Stimulated activated CD4-positive, alpha-beta T cell treated with anti-CD3 and anti-CD28 coated beads, Interleukin-4, amount 100 ng/mL, for 24 hours (primary cell): ENCODE results near the gene UAP1.
"Not testable (repeated sequence)": the region's sequence is repeated elsewhere in the genome, so short reads cannot be mapped to it uniquely, and the experiment has no call there.

Source experiments
- DNase-seq: peaks from one replicate; pipeline ENCODE4 v3.0.0-alpha.2; 2020

The UAP1 gene

GRCh38 chr1:162566870-162567269, 5.3 kb downstream of the UAP1 start:
- no peak for DNase-seq

- DNase-seq, result no peak
Measured at GRCh38 chr1:162568802-162569201, 7.3 kb downstream of the UAP1 start.

- no peak for DNase-seq
Measured at GRCh38 chr1:162570718-162571117, 9.2 kb downstream of the UAP1 start.

- not testable (repeated sequence) for DNase-seq
Measured at GRCh38 chr1:162571121-162571520, 9.6 kb downstream of the UAP1 start.

- no peak for DNase-seq
Measured at GRCh38 chr1:162571696-162572095, 10.2 kb downstream of the UAP1 start.

GRCh38 chr1:162573136-162573535, 11.6 kb downstream of the UAP1 start:
- no peak for DNase-seq

- no peak for DNase-seq
Measured at GRCh38 chr1:162578071-162578700, 16.7 kb downstream of the UAP1 start.

GRCh38 chr1:162578936-162579335, 17.4 kb downstream of the UAP1 start:
- no peak for DNase-seq

GRCh38 chr1:162580308-162580707, 18.8 kb downstream of the UAP1 start:
- no peak for DNase-seq

- not testable (repeated sequence) for DNase-seq
Measured at GRCh38 chr1:162582901-162583300, 21.4 kb downstream of the UAP1 start.

GRCh38 chr1:162585101-162585500, 23.6 kb downstream of the UAP1 start:
- DNase-seq, result not testable (repeated sequence)

GRCh38 chr1:162587347-162587746, 25.8 kb downstream of the UAP1 start:
- DNase-seq, result no peak

GRCh38 chr1:162587761-162588260, 26.3 kb downstream of the UAP1 start:
- no peak for DNase-seq

GRCh38 chr1:162590101-162590500, 28.6 kb downstream of the UAP1 start:
- no peak for DNase-seq

- DNase-seq, result no peak
Measured at GRCh38 chr1:162590686-162591085, 29.2 kb downstream of the UAP1 start.

GRCh38 chr1:162596514-162597170, 35.1 kb downstream of the UAP1 start:
- DNase-seq, result no peak

GRCh38 chr1:162599451-162599850, 37.9 kb downstream of the UAP1 start:
- no peak for DNase-seq

GRCh38 chr1:162603117-162603516, 41.6 kb downstream of the UAP1 start:
- DNase-seq, result not testable (repeated sequence)

- DNase-seq, result no peak
Measured at GRCh38 chr1:162605225-162605927, 43.9 kb downstream of the UAP1 start.

GRCh38 chr1:162609306-162609705, 47.8 kb downstream of the UAP1 start:
- no peak for DNase-seq

- no peak for DNase-seq
Measured at GRCh38 chr1:162612606-162613400, 51.3 kb downstream of the UAP1 start.

- no peak for DNase-seq
Measured at GRCh38 chr1:162616848-162617247, 55.3 kb downstream of the UAP1 start.

GRCh38 chr1:162617513-162617912, 56.0 kb downstream of the UAP1 start:
- DNase-seq, result no peak
